Karpas-422 (cell line): ENCODE data around the gene HLA-DQA1. TPM values are rescaled to one million over a fixed set of nuclear protein-coding genes. Genes with fewer than 3 reads are reported as not detected.

Experiments
- DNase-seq: peaks from one replicate; pipeline ENCODE4 v3.0.0-alpha.2; 2015
- H2AFZ ChIP-seq: fragments of 200-600 bp; sonication (generic); 2 replicates; pipeline ENCODE4 v1.6.1; 2014; ENCODE audit warnings: antibody characterized with exemption, low read length, mixed read lengths
- H3K27ac ChIP-seq: fragments of 200-600 bp; sonication (generic); 2 replicates; pipeline ENCODE4 v1.5.1; 2014; ENCODE audit warnings: mild to moderate bottlenecking, low read length, moderate library complexity
- H3K27me3 ChIP-seq: fragments of 200-600 bp; sonication (generic); 2 replicates; pipeline ENCODE4 v1.6.1; 2014; ENCODE audit warnings: low read length, mixed read lengths
- H3K36me3 ChIP-seq: fragments of 200-600 bp; sonication (generic); 2 replicates; pipeline ENCODE4 v1.6.1; 2014; ENCODE audit warnings: low read length, mixed read lengths; ENCODE audit not compliant: insufficient read depth
- H3K4me1 ChIP-seq: fragments of 200-600 bp; sonication (generic); 2 replicates; pipeline ENCODE4 v1.6.1; 2014; ENCODE audit warnings: mild to moderate bottlenecking, low read length, mixed read lengths
- H3K4me2 ChIP-seq: fragments of 200-600 bp; sonication (generic); 2 replicates; pipeline ENCODE4 v1.6.1; 2014; ENCODE audit warnings: low read length, low read depth, mild to moderate bottlenecking; ENCODE audit not compliant: poor library complexity, severe bottlenecking
- H3K4me3 ChIP-seq: fragments of 200-600 bp; sonication (generic); 2 replicates; pipeline ENCODE4 v1.5.1; 2014; ENCODE audit warnings: mild to moderate bottlenecking, antibody characterized with exemption, low read length, mixed read lengths
- H3K79me2 ChIP-seq: fragments of 200-600 bp; sonication (generic); 2 replicates; pipeline ENCODE4 v1.6.1; 2014; ENCODE audit warnings: mild to moderate bottlenecking, low read length, mixed read lengths
- H3K9ac ChIP-seq: fragments of 200-600 bp; sonication (generic); 2 replicates; pipeline ENCODE4 v1.6.0; 2014; ENCODE audit warnings: low read length
- H3K9me2 ChIP-seq: fragments of 200-600 bp; sonication (generic), shearing (Covaris generic); replicated peaks from 2 replicates; pipeline ENCODE4 v1.6.0; 2014; ENCODE audit warnings: mild to moderate bottlenecking, low read length, moderate library complexity; ENCODE audit not compliant: insufficient read depth
- H3K9me3 ChIP-seq: fragments of 300-700, 200-600 bp; sonication (generic); 2 replicates; pipeline ENCODE4 v1.6.1; 2014; ENCODE audit warnings: low read length, mixed read lengths
- H4K20me1 ChIP-seq: fragments of 200-600 bp; sonication (generic); 2 replicates; pipeline ENCODE4 v1.6.1; 2014; ENCODE audit warnings: mild to moderate bottlenecking, antibody characterized with exemption, low read length, low read depth; ENCODE audit not compliant: insufficient read depth
- total RNA-seq: library from RNA; depleted of rRNA; stranded (reverse); fragments of >200 nt; shearing (Covaris generic); gene quantifications from 2 replicates; pipeline ENCODE4 v1.2.3, GENCODE V29; 2014; ENCODE audit warnings: low replicate concordance; rRNA removed

Gene HLA-DQA1
- total RNA-seq, 1 experiment from 2014 or later = 309 TPM

DNA sequence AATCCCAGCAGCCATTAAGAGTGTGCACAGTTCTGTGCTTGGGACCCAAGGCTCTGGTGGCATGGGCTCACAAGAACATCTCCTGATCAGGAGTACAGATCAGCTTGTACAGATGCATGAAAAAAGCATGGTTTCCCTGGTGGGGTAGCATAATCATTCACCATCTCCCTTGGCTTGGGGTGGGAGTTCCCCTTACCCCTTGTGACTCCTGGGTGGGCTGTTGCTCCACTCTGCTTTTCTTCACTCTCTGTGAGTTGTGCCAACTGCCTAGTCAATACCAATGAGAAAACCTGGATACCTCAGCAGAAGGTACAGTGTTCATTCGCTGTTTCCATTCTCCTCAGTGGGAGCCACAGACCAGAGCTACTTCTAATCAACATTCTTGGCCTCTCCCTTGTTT, 42.8 kb downstream of the HLA-DQA1 start:
- H3K4me1 ChIP-seq = peaks cover 4% of the 10 kb centered on the region
- H3K9me3 ChIP-seq = no peaks in the 10 kb centered on the region
- no peaks in the 10 kb centered on the region for H3K36me3 ChIP-seq
- H3K27ac ChIP-seq = no peak overlapping the region
- H4K20me1 ChIP-seq = no peaks in the 10 kb centered on the region
- no peaks in the 10 kb centered on the region for H3K79me2 ChIP-seq
- H2AFZ ChIP-seq = no peak overlapping the region
- H3K9ac ChIP-seq = no peak overlapping the region
- no peak for DNase-seq
- no peak overlapping the region for H3K4me2 ChIP-seq
- no peaks in the 10 kb centered on the region for H3K9me2 ChIP-seq
- H3K4me3 ChIP-seq = no peak overlapping the region
- no peaks in the 10 kb centered on the region for H3K27me3 ChIP-seq

DNA sequence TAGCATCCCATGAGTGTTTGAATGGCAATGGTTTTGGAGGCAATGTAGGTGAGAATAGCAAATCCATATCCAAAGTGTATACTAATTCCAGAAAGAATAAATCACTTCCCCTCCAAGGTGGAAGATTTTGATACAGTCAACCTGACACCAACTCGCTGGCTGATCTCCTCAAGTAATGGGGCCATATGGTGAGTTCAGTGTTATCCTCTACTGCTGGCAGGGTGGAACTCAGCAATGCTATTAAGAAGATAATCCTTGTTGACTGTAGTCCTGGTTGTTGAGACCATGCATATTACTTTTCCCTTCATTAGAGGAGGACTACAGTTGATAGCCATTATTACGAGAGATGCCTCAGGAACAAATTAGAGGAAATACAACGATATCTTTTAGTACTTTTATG, 47.0 kb downstream of the HLA-DQA1 start:
- no peak overlapping the region for H3K4me3 ChIP-seq
- no peaks in the 10 kb centered on the region for H3K9me3 ChIP-seq
- DNase-seq = no peak
- H3K4me2 ChIP-seq = no peak overlapping the region
- H3K9ac ChIP-seq = no peak overlapping the region
- H2AFZ ChIP-seq = no peak overlapping the region
- H4K20me1 ChIP-seq = no peaks in the 10 kb centered on the region
- peaks cover 25% of the 10 kb centered on the region for H3K4me1 ChIP-seq
- H3K36me3 ChIP-seq = no peaks in the 10 kb centered on the region
- no peaks in the 10 kb centered on the region for H3K9me2 ChIP-seq
- no peaks in the 10 kb centered on the region for H3K79me2 ChIP-seq
- no peak overlapping the region for H3K27ac ChIP-seq
- no peaks in the 10 kb centered on the region for H3K27me3 ChIP-seq

DNA sequence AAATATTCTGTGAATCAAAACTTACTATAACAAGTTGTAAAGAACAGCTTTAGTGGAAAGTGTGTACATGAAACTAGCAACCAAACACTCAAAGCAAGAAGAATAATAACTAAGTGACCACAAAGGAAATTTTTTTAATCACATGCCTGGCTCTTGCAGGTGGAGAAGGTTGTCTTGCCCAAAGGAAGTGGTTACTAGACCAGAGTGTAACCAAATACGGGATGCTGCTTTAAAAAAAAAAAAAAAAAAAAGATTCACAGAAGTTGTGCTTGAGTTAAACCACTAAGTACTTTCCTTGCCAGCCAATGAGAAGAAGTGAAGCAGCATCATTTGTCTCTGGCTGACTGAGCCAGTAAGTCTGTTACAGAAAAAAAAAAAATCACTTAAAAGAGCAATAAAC, 48.4 kb downstream of the HLA-DQA1 start:
- H3K79me2 ChIP-seq = no peaks in the 10 kb centered on the region
- H3K9me2 ChIP-seq = no peaks in the 10 kb centered on the region

DNA sequence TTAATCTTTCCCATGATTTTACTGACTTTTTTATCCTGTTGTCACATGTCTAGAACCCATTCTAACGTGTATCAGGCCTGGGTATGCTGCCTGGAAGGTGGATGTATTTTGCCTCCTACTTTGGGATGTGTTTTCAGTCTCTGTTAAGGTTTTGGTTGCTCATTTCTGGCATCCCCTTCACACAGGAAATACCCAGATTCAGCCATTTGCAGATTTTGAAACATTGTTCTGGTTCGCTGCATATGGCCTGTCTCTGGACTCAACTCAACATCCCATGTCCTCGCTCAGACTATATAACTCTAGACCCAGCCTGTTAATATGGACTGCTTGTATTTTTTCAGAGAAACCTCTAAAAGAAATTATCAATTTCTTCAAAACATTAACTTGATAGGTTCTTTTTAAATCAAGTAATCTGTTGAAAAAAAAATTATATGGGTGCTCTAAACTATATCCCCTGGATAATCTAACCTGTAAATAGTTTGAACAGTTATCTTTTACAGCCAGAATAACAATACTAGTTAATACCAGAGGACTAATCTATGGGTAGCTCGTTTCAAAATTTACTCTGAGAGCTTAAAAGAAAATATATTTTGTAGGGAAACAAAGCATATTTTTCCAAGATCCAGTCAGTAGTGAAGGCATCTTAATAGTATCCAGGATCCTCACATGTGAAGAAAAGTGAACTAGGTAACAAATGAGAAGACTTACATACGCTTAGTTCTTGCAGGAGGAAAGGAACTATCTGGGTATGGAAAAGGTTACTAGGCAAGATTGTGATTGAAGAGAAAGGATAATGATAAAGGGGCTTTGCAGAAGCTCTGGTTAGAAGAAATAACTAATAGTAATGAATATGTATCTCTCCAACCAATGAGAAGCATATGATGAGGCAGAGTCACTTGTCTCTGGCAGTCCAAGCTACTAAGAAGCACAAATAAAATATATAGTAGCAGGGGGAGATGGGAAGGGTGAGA, 52.6 kb downstream of the HLA-DQA1 start:
- peak overlapping the region; percentile 69 for H2AFZ ChIP-seq
- peak overlapping the region; percentile 58 for H3K4me2 ChIP-seq
- no peaks in the 10 kb centered on the region for H3K9me2 ChIP-seq
- peak overlapping the region; percentile 73 for H3K27ac ChIP-seq
- peaks cover 43% of the 10 kb centered on the region for H3K4me1 ChIP-seq
- peak overlapping the region; percentile 18 for H3K9ac ChIP-seq
- H4K20me1 ChIP-seq = no peaks in the 10 kb centered on the region
- H3K79me2 ChIP-seq = no peaks in the 10 kb centered on the region
- H3K9me3 ChIP-seq = no peaks in the 10 kb centered on the region
- no peaks in the 10 kb centered on the region for H3K27me3 ChIP-seq
- H3K4me3 ChIP-seq = no peak overlapping the region
- H3K36me3 ChIP-seq = no peaks in the 10 kb centered on the region
- peak; percentile 90 for DNase-seq

More for the DNA sequence above, 48.4 kb downstream of the HLA-DQA1 start:
- peaks cover 39% of the 10 kb centered on the region for H3K4me1 ChIP-seq
- H3K9me3 ChIP-seq = no peaks in the 10 kb centered on the region
- H4K20me1 ChIP-seq = no peaks in the 10 kb centered on the region
- H3K27ac ChIP-seq = peak overlapping the region; percentile 74
- H3K4me2 ChIP-seq = peak overlapping the region; percentile 46
- H3K4me3 ChIP-seq = no peak overlapping the region
- no peak overlapping the region for H3K9ac ChIP-seq
- peak; percentile 72 for DNase-seq
- H2AFZ ChIP-seq = no peak overlapping the region
- no peaks in the 10 kb centered on the region for H3K36me3 ChIP-seq
- no peaks in the 10 kb centered on the region for H3K27me3 ChIP-seq

DNA sequence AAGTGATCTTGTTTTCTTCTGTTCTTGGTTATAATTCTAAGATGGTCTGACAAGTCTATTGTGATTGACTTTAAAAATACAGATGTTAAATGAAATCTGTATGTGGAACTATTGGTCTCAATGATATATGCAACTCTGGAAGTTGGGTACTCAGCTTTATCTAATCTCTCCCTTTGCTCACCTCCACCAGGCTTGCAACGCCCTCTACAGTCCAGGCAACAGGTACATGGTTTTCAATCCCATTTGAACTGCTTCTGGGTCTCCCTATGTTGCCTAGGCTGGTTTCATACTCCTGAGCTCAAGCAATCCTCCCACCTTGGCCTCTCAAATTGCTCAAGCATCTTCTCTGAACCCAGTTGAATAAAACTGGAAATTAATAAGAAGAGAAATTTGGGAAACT, 54.8 kb downstream of the HLA-DQA1 start:
- H3K4me3 ChIP-seq = no peak overlapping the region
- no peak overlapping the region for H3K4me2 ChIP-seq
- H4K20me1 ChIP-seq = no peaks in the 10 kb centered on the region
- DNase-seq = peak; percentile 84
- no peaks in the 10 kb centered on the region for H3K9me2 ChIP-seq
- no peaks in the 10 kb centered on the region for H3K36me3 ChIP-seq
- no peaks in the 10 kb centered on the region for H3K27me3 ChIP-seq
- no peak overlapping the region for H3K9ac ChIP-seq
- H3K79me2 ChIP-seq = no peaks in the 10 kb centered on the region
- H2AFZ ChIP-seq = 0 out of 2 replicates have a peak overlapping the region, but pooled peaks have one; percentile 69
- H3K4me1 ChIP-seq = peaks cover 25% of the 10 kb centered on the region
- no peak overlapping the region for H3K27ac ChIP-seq
- no peaks in the 10 kb centered on the region for H3K9me3 ChIP-seq

Other genes starting within 250 kb of the HLA-DQA1 start
- gene BTNL2, start 230.2 kb upstream of the HLA-DQA1 start, total RNA-seq = not detected in 2 replicates
- 1,241 and 1,934 TPM in 2 replicates for gene HLA-DRA, start 197.5 kb upstream of the HLA-DQA1 start, total RNA-seq
- 445 and 522 TPM in 2 replicates for gene HLA-DRB5, start 107.1 kb upstream of the HLA-DQA1 start, total RNA-seq
- gene HLA-DRB1, start 47.6 kb upstream of the HLA-DQA1 start, total RNA-seq = 281 and 366 TPM in 2 replicates
- 79.1 and 126 TPM in 2 replicates for gene HLA-DQB1, start 29.3 kb downstream of the HLA-DQA1 start, total RNA-seq
- 40.2 and 66.5 TPM in 2 replicates for gene HLA-DQA2, start 104.0 kb downstream of the HLA-DQA1 start, total RNA-seq
- 0.14 TPM in 1 of 2 replicates, not detected in the other for gene HLA-DQB2, start 126.1 kb downstream of the HLA-DQA1 start, total RNA-seq
- 77.3 and 91.6 TPM in 2 replicates for gene HLA-DOB, start 179.6 kb downstream of the HLA-DQA1 start, total RNA-seq
- 93.0 and 140 TPM in 2 replicates for gene TAP2, start 201.3 kb downstream of the HLA-DQA1 start, total RNA-seq
- 212 and 306 TPM in 2 replicates for gene PSMB8, start 206.6 kb downstream of the HLA-DQA1 start, total RNA-seq
- gene TAP1, start 216.3 kb downstream of the HLA-DQA1 start, total RNA-seq = 120 and 171 TPM in 2 replicates
- 185 and 284 TPM in 2 replicates for gene PSMB9, start 216.8 kb downstream of the HLA-DQA1 start, total RNA-seq